BLaER1 (cell line): ENCODE results near the gene NPR1.

ENCODE experiments used
- H3K27ac ChIP-seq: shearing (Covaris generic); formaldehyde crosslinking; 2 replicates; pipeline ENCODE4 v1.8.1; 2022
- H3K27me3 ChIP-seq: shearing (Covaris generic); formaldehyde crosslinking; 2 replicates; pipeline ENCODE4 v1.8.1; 2022
- H3K36me3 ChIP-seq: shearing (Covaris generic); formaldehyde crosslinking; 2 replicates; pipeline ENCODE4 v1.8.1; 2022
- H3K4me1 ChIP-seq: shearing (Covaris generic); formaldehyde crosslinking; 2 replicates; pipeline ENCODE4 v1.8.1; 2022
- H3K4me2 ChIP-seq: shearing (Covaris generic); formaldehyde crosslinking; 2 replicates; pipeline ENCODE4 v1.8.1; 2022
- H3K4me3 ChIP-seq: shearing (Covaris generic); formaldehyde crosslinking; 2 replicates; pipeline ENCODE4 v1.8.1; 2022
- H3K9ac ChIP-seq: shearing (Covaris generic); formaldehyde crosslinking; 2 replicates; pipeline ENCODE4 v1.8.1; 2022
- H3K9me3 ChIP-seq: shearing (Covaris generic); formaldehyde crosslinking; 2 replicates; pipeline ENCODE4 v1.8.1; 2022
- H4K20me1 ChIP-seq: shearing (Covaris generic); formaldehyde crosslinking; 2 replicates; pipeline ENCODE4 v1.8.1; 2022
- Cebpa-rat ChIP-seq: shearing (Covaris generic); IDR thresholded peaks from 2 replicates; pipeline ENCODE4 v1.8.1; 2022

The NPR1 gene

DNA sequence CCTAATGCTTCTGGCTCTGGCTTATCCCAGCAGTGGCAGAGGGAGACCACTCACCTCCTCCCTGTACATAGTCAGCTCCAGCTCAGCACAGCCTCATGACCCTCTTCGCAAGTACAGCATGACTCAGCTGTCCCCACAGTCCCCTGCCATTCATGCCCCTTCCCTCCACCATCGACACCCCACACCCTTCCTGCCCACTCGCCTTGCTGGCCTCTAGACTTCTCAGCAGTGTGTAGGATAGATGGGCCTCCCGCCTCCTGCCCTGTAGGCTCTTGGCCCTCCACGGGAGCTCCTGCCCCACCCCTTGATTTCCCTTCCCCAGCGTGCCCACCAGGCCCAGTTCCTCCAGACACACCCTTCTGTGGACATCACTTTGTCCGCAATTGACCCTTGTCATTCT, 9.8 kb downstream of the NPR1 start:
- H3K36me3 ChIP-seq: no peaks in the 10 kb centered on the region
- no peak overlapping the region for H3K4me3 ChIP-seq
- H3K27ac ChIP-seq: no peak overlapping the region
- TF ChIP-seq Cebpa-rat: no peak
- peak overlapping the region; percentile 85 for H3K4me2 ChIP-seq
- no peaks in the 10 kb centered on the region for H3K9me3 ChIP-seq
- H3K27me3 ChIP-seq: no peaks in the 10 kb centered on the region
- H4K20me1 ChIP-seq: no peaks in the 10 kb centered on the region
- H3K9ac ChIP-seq: no peak overlapping the region
- H3K4me1 ChIP-seq: peaks cover 42% of the 10 kb centered on the region

DNA sequence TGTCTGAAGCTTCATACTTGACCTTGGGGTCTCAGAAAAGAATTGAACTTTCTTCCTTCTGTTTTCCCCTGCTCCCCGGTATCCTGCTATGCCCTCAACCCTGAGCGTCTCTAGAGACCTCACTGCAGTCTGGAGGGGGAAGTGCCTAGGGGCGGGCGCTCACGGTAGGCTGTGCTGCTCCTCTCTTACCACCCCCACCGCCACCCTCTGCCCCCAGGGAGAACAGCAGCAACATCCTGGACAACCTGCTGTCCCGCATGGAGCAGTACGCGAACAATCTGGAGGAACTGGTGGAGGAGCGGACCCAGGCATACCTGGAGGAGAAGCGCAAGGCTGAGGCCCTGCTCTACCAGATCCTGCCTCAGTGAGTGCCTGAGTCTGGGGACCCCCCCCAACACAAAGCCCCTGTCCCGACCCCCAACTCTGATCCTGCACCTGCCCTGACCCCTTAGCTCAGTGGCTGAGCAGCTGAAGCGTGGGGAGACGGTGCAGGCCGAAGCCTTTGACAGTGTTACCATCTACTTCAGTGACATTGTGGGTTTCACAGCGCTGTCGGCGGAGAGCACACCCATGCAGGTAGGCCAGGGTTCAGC, 10.3 kb downstream of the NPR1 start:
- Histone ChIP-seq H3K27me3 (no peaks in the 10 kb centered on the region), H3K27ac (peak overlapping the region; percentile 63), H3K9ac (no peak overlapping the region), H4K20me1 (no peaks in the 10 kb centered on the region), H3K36me3 (no peaks in the 10 kb centered on the region), H3K4me2 (peak overlapping the region; percentile 85), H3K4me3 (no peak overlapping the region), H3K9me3 (no peaks in the 10 kb centered on the region), H3K4me1 (peaks cover 42% of the 10 kb centered on the region)
- no peak for TF ChIP-seq Cebpa-rat

DNA sequence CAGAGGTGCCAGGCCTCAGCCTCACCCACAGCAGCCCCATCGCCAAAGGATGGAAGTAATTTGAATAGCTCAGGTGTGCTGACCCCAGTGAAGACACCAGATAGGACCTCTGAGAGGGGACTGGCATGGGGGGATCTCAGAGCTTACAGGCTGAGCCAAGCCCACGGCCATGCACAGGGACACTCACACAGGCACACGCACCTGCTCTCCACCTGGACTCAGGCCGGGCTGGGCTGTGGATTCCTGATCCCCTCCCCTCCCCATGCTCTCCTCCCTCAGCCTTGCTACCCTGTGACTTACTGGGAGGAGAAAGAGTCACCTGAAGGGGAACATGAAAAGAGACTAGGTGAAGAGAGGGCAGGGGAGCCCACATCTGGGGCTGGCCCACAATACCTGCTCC, 15.0 kb downstream of the NPR1 start:
- no peak overlapping the region for H3K4me3 ChIP-seq
- H3K27me3 ChIP-seq: no peaks in the 10 kb centered on the region; the same call in 1 of the 2 replicates
- no peak overlapping the region for H3K27ac ChIP-seq
- H3K4me2 ChIP-seq: no peak overlapping the region
- no peaks in the 10 kb centered on the region for H3K36me3 ChIP-seq
- H4K20me1 ChIP-seq: no peaks in the 10 kb centered on the region
- H3K9ac ChIP-seq: no peak overlapping the region
- H3K4me1 ChIP-seq: peaks cover 46% of the 10 kb centered on the region
- no peaks in the 10 kb centered on the region for H3K9me3 ChIP-seq
- TF ChIP-seq Cebpa-rat: no peak

DNA sequence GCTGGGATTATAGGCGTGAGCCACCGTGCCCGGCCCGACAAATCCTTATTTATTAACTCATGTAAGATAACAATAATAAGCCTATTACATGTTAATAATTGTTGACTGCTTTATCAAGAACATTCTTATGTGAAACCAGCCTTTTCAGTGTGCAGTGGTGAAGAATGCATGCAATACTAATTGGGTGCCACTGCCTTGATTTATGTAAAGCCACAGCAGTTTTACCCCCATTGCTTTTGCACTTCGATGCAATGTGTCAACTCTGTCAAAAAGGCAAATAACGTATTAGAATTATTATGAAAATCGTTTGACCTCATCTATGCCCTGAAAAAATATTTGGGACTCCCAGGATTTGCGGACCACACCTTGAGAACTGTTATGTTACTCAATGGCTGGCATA, 18.3 kb downstream of the NPR1 start:
- no peaks in the 10 kb centered on the region for H4K20me1 ChIP-seq
- no peaks in the 10 kb centered on the region for H3K9me3 ChIP-seq
- TF ChIP-seq Cebpa-rat: no peak
- H3K9ac ChIP-seq: no peak overlapping the region
- no peaks in the 10 kb centered on the region; the same call in 1 of the 2 replicates for H3K27me3 ChIP-seq
- peaks cover 17% of the 10 kb centered on the region for H3K4me1 ChIP-seq
- H3K36me3 ChIP-seq: no peaks in the 10 kb centered on the region
- no peak overlapping the region for H3K4me3 ChIP-seq
- H3K4me2 ChIP-seq: no peak overlapping the region
- no peak overlapping the region for H3K27ac ChIP-seq

DNA sequence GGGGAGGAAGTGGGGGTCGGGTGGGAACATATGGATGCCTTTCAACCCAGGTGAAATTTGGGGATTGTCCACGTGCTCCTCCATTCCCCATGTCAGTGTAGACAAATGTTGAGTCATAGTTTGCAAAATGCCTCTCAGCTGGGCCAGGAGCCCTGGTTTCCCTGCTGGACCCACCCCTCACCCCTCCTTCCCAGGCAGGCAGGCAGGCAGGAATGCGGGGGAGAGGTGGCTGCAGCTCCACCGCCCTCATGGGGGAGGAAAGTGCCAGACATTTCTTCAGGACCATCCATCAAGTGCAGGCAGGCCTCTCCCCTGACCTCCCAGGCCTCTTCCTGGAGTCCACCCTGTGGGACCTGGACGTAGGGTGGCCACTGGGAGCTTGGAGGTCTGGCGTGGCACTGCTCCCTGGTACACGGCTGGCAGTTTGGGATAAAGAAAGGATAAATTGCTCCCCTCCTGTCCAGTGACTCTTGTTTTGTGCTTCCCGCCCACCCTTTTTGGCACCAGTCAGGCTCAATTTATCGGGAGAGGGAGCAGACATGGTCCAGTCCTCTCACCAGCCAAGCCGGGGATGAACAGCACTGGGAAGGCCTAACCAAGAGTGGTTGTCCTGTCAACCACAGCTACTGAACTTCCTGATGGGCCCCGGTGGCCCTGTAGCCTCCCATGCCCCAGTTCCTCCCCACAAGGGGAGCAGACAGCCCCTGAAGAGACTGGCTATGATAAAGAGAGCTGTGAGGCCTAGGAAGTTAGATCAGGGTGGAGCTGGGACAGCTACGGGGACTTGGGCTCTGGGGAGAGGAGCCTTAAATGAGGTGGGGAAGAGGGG, 18.9 kb downstream of the NPR1 start:
- H3K27ac ChIP-seq: peak overlapping the region; percentile 50; the same call in 1 of the 2 replicates
- no peak for TF ChIP-seq Cebpa-rat
- peaks cover 14% of the 10 kb centered on the region for H3K4me1 ChIP-seq
- H3K36me3 ChIP-seq: no peaks in the 10 kb centered on the region
- H4K20me1 ChIP-seq: no peaks in the 10 kb centered on the region
- no peaks in the 10 kb centered on the region for H3K9me3 ChIP-seq
- no peak overlapping the region for H3K4me3 ChIP-seq
- no peak overlapping the region for H3K9ac ChIP-seq
- H3K4me2 ChIP-seq: peak overlapping the region; percentile 65
- H3K27me3 ChIP-seq: no peaks in the 10 kb centered on the region; the same call in 1 of the 2 replicates

DNA sequence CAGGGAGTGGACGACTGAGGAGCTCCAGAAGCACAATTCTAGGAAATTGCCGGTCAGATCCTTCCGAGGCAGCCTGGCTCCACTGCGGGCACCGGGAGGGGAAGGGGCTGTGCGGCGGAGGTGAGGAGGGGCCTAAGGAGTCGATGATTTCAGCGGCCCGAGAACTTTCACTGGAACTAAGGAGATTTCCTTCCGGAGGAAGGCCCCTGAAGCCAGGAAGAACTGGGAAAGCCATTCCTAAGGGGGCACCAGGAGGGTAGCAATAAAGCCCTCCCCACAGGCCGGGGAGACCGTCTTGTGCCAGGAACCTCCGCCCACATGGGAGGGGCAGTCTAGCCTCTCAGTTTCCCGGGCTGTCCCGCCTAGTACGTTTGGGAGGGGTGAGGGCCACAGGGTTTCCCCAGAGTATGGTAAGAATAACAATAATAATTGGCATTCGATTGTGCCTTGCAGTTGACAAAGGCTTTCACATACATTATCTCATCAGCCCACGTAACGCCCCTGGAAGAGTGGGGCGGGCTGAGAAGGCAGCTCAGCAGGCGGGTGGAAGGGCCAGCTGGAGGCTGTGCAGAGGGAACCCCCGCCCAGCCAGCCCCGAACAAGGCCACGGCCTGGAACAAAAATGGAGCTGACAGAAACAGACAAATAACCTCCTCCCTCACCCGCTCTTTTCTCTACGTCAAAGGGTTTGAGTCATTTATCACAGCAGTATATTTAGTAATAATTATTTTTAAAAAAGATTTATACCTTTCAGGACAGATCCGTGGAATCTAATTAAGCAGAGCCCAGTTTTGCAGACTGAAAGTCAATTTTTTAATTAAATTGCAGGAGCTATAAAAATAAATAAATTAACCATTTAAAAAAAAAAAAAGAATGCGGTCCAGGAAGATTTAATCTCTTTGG, 19.8 kb downstream of the NPR1 start:
- 0 out of 2 replicates have a peak overlapping the region, but pooled peaks have one; percentile 1 for H3K9ac ChIP-seq
- H3K4me2 ChIP-seq: peak overlapping the region; percentile 65

DNA sequence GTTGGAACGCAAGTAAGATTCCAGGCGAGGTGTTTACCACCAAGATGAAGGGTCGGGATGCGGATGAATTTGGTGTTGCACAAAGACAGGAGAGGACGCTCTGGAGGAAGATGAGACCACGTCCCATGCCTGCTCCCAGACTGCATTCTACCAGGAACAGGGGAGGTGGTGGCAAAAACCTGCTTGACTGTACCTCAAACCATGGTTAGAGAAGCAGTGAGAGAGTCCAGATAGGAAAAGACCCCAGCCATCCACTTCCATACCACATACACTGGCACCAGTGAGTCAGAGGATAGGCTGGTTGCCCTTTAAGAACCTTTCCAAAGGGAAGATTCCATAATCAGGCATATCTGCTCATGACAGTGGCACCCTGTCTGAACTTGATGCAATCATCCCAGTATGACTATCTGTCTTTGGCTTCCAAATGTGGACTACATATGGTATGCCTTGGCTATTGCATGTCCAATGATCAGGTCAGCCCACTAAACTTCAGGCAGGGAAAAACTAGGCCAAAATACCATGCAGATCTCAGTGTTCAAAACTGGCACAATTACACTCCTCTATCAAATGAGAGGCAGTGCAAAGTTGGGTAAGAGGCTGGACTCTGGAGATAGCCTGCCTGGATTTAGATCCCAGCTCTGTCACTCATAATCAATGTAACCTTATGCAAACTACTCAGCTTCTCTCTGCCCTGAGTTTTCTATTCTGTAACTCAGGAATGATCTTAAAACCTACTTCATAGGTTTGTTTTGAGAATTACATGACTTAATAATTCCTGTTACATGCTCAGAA, 20.6 kb downstream of the NPR1 start:
- peaks cover 14% of the 10 kb centered on the region for H3K4me1 ChIP-seq
- no peaks in the 10 kb centered on the region for H3K36me3 ChIP-seq
- no peak overlapping the region for H3K9ac ChIP-seq
- H3K27me3 ChIP-seq: no peaks in the 10 kb centered on the region; the same call in 1 of the 2 replicates
- no peaks in the 10 kb centered on the region for H3K9me3 ChIP-seq
- H3K4me3 ChIP-seq: no peak overlapping the region
- TF ChIP-seq Cebpa-rat: no peak
- H4K20me1 ChIP-seq: no peaks in the 10 kb centered on the region
- no peak overlapping the region for H3K27ac ChIP-seq
- no peak overlapping the region for H3K4me2 ChIP-seq

More for the DNA sequence above, 19.8 kb downstream of the NPR1 start:
- no peaks in the 10 kb centered on the region; the same call in 1 of the 2 replicates for H3K27me3 ChIP-seq
- no peaks in the 10 kb centered on the region for H3K36me3 ChIP-seq
- H3K4me1 ChIP-seq: peaks cover 14% of the 10 kb centered on the region
- H3K4me3 ChIP-seq: peak overlapping the region; percentile 26; the same call in 1 of the 2 replicates
- peak overlapping the region; percentile 50; the same call in 1 of the 2 replicates for H3K27ac ChIP-seq
- no peaks in the 10 kb centered on the region for H3K9me3 ChIP-seq
- TF ChIP-seq Cebpa-rat: no peak
- H4K20me1 ChIP-seq: no peaks in the 10 kb centered on the region

DNA sequence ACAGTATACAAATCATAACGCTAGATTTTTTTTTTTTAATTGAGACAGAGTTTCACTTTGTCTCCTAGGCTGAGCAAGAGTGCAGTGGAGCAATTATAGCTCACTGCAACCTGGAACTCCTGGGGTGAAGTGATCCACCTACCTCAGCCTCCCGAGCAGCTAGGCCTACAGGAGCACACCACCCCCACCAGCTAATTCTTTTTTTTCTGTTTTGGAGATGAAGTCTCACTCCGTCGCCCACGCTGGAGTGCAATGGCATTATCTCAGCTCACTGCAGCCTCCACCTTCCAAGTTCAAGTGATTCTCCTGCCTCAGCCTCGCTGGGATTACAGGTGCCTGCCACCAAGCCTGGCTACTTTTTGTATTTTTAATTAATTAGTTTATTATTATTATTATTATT, 21.3 kb downstream of the NPR1 start:
- H3K4me2 ChIP-seq: no peak overlapping the region
- H3K27ac ChIP-seq: no peak overlapping the region
- no peak for TF ChIP-seq Cebpa-rat
- no peaks in the 10 kb centered on the region for H3K36me3 ChIP-seq
- H4K20me1 ChIP-seq: no peaks in the 10 kb centered on the region
- H3K4me1 ChIP-seq: peaks cover 14% of the 10 kb centered on the region
- no peaks in the 10 kb centered on the region; the same call in 1 of the 2 replicates for H3K27me3 ChIP-seq
- H3K9ac ChIP-seq: no peak overlapping the region
- no peak overlapping the region for H3K4me3 ChIP-seq
- no peaks in the 10 kb centered on the region for H3K9me3 ChIP-seq

DNA sequence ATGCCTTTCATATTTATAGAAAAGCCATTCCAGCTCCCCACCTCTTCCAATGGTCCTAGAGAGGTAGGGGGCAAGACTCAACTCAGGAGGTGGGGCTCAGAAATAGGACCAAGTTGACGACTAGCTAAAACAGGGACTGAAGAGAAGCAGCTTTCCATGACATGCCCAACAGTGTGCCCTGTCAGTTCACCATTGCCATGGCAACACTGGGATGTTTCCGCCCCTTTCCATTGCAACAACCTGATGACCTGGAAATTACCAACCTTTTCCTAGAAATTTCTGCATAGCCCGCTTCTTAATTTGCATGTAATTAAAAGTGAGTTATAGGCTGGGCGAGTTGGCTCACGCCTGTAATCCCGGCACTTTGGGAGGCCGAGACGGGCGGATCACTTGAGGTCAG, 27.0 kb downstream of the NPR1 start:
- Histone ChIP-seq H3K27ac (no peak overlapping the region), H3K9me3 (no peaks in the 10 kb centered on the region), H3K36me3 (no peaks in the 10 kb centered on the region), H3K4me2 (no peak overlapping the region), H3K4me1 (no peaks in the 10 kb centered on the region), H3K4me3 (no peak overlapping the region), H4K20me1 (no peaks in the 10 kb centered on the region), H3K9ac (no peak overlapping the region), H3K27me3 (no peaks in the 10 kb centered on the region)
- no peak for TF ChIP-seq Cebpa-rat
